Adrenal gland (tissue), 12 donors: Measurements from ENCODE around the gene FOXN3. TPM values are rescaled to one million over a fixed set of nuclear protein-coding genes. Genes with fewer than 3 reads are reported as not detected.
"Not testable (repeated sequence)": the region's sequence is repeated elsewhere in the genome, so short reads cannot be mapped to it uniquely, and the experiment has no call there.

Experiments
- DNase-seq, 7 donors: peaks; one replicate each; pipeline ENCODE4 v3.0.0-alpha.2; 2019 to 2020
- H3K27ac ChIP-seq, 5 donors: fragments of 200-600 bp; sonication (generic) in 4 of 5; 1 replicate in 3 of 5; 2 replicates in 2 of 5; pipeline versions ENCODE4 v1.5.1 to v1.8.0; 2016 to 2020; ENCODE audit warnings: mild to moderate bottlenecking in 1 of 5
- H3K27me3 ChIP-seq: fragments of 200-600 bp; 2 replicates; pipeline ENCODE4 v1.8.0; 2021
- H3K36me3 ChIP-seq, 2 donors: fragments of 200-600 bp; replicated peaks in 1 of 2; 1 replicate in 1 of 2; 2 replicates in 1 of 2; pipeline versions ENCODE4 v1.5.1 to v1.8.0; 2018 to 2022
- H3K4me1 ChIP-seq, 2 donors: fragments of 200-600 bp; replicated peaks in 1 of 2; 1 replicate in 1 of 2; 2 replicates in 1 of 2; pipeline versions ENCODE4 v1.5.1 to v1.8.0; 2018 to 2021
- H3K4me3 ChIP-seq, 4 donors: fragments of 200-600 bp; sonication (generic) in 3 of 4; one replicate each; pipeline ENCODE4 v1.5.1; 2016 to 2018
- H3K9me3 ChIP-seq, 3 donors: fragments of 200-600 bp; sonication (generic) in 1 of 3; replicated peaks in 1 of 3; 1 replicate in 2 of 3; 2 replicates in 1 of 3; pipeline versions ENCODE4 v1.5.1 to v1.8.0; 2016 to 2021
- CTCF ChIP-seq, 6 experiments: fragments of 450-650 bp in 4 of 6; fragments of 200-600 bp in 2 of 6; sonication (generic) in 1 of 6; IDR thresholded peaks; 1 replicate in 5 of 6; 2 replicates in 1 of 6; pipeline versions ENCODE4 v1.5.1 to v1.8.0; 2016 to 2021; ENCODE audit warnings: antibody characterized with exemption in 6 of 6, mild to moderate bottlenecking in 2 of 6, moderate library complexity in 1 of 6
- POLR2A ChIP-seq, 2 donors: fragments of 450-650 bp; IDR thresholded peaks; one replicate each; pipeline ENCODE4 v1.6.1; 2017; ENCODE audit warnings: antibody characterized with exemption in 2 of 2, mild to moderate bottlenecking in 2 of 2, moderate library complexity in 1 of 2
- WGBS, 4 donors: extraction: QIAGEN DNeasy Blood & Tissue Kit in 2 of 4; methylation state at CpG; one replicate each; pipeline versions ENCODE4 v1.1.5 to v1.1.7; 2013 to 2017; 5-methylcytosine and 5-hydroxymethylcytosine counted together
- intact Hi-C, 2 donors: fragments of 100-400 bp; cut with DNase I; formaldehyde crosslinking; loops; one replicate each; pipeline versions ENCODE4 v1.14.1 to v1.15.0; 2022 to 2023
- polyA plus RNA-seq, 3 donors: library from polyadenylated mRNA; stranded (reverse); fragments of 200-250 nt in 2 of 3; fragments of 350-450 nt in 1 of 3; fragmentation: Illumina TruSeq in 1 of 3; extraction: RNeasy Lipid Tissue Mini Kit (QIAGEN cat#74804) in 1 of 3; gene quantifications; one replicate each; pipeline ENCODE4 v1.2.3, GENCODE V29; 2013 to 2014
- total RNA-seq, 9 donors: library from RNA; depleted of rRNA in 4 of 9; stranded (reverse); fragments of >200 nt in 4 of 9; fragments of 120-200 nt in 1 of 9; fragmentation: NEBNext Ultra II Directional in 1 of 9; extraction: Animal tissue kit (Norgen Biotek cat#: 25700) in 1 of 9; gene quantifications; one replicate each; pipeline versions ENCODE4 v1.1.0 to v1.2.4, GENCODE V29; 2013 to 2023
- donor health status: healthy with polysubstance abuse.
- donor health status: Bipolar disorder and iron deficiency.
- donor health status: DM: yes; HTN: yes; CAD: no.
- donor health status: DM: no; HTN: no; CAD: no.
- donor health status: DM: no; HTN: no; CAD: no.
- donor health status: DM: yes; HTN: yes; CAD: no.

FOXN3 gene
- total and polyA plus RNA-seq, 12 donors = 10.7 to 131 (median 96.8) TPM

- intact Hi-C loops = no loop called here
- H3K27ac ChIP-seq = no peak overlapping the region
- H3K4me3 ChIP-seq = no peak overlapping the region
- WGBS, 4 donors = 82 to 89% (median 85%) methylated on average over 5 of the region's 5 CpGs
- H3K36me3 ChIP-seq = no peaks in the 10 kb centered on the region
- no peaks in the 10 kb centered on the region for H3K27me3 ChIP-seq
- no peak for DNase-seq
- H3K9me3 ChIP-seq = no peaks in the 10 kb centered on the region
- TF ChIP-seq CTCF (IDR thresholded peaks at IDR 0.05) (no peak), POLR2A (IDR thresholded peaks at IDR 0.05) (no peak)
- H3K4me1 ChIP-seq = no peaks in the 10 kb centered on the region
Observed at GRCh38 chr14:89117012-89117411, 300.0 kb downstream of the FOXN3 start.

GRCh38 chr14:89114109-89114508, 302.9 kb downstream of the FOXN3 start:
- no peaks in the 10 kb centered on the region for H3K36me3 ChIP-seq
- TF ChIP-seq POLR2A (IDR thresholded peaks at IDR 0.05) (no peak), CTCF (IDR thresholded peaks at IDR 0.05) (no peak)
- H3K4me1 ChIP-seq = no peaks in the 10 kb centered on the region
- no peak overlapping the region for H3K27ac ChIP-seq
- no peaks in the 10 kb centered on the region for H3K27me3 ChIP-seq
- intact Hi-C loops = no loop called here
- no peak overlapping the region for H3K4me3 ChIP-seq
- no peak for DNase-seq
- no peaks in the 10 kb centered on the region for H3K9me3 ChIP-seq

GRCh38 chr14:89112720-89113119, 304.3 kb downstream of the FOXN3 start:
- WGBS, 4 donors = 95 to 97% (median 95%) methylated on average over 17 to 18 of the region's 18 CpGs
- intact Hi-C loops = no loop called here

GRCh38 chr14:89111766-89112543, 305.1 kb downstream of the FOXN3 start:
- H3K4me1 ChIP-seq, H3K27ac ChIP-seq, H3K36me3 ChIP-seq, intact Hi-C loops, H3K27me3 ChIP-seq, DNase-seq, H3K9me3 ChIP-seq, H3K4me3 ChIP-seq: not testable (repeated sequence)
- WGBS, 4 donors = 61 to 87% (median 73%) methylated on average over 6 to 25 of the region's 25 CpGs

More at GRCh38 chr14:89112720-89113119, 304.3 kb downstream of the FOXN3 start:
- Histone ChIP-seq H3K36me3 (no peaks in the 10 kb centered on the region), H3K4me3 (no peak overlapping the region), H3K4me1 (no peaks in the 10 kb centered on the region), H3K27me3 (no peaks in the 10 kb centered on the region), H3K9me3 (no peaks in the 10 kb centered on the region), H3K27ac (no peak overlapping the region)
- TF ChIP-seq CTCF (IDR thresholded peaks at IDR 0.05) = no peak
- no peak for TF ChIP-seq POLR2A (IDR thresholded peaks at IDR 0.05)
- DNase-seq = no peak

- H3K4me1 ChIP-seq, H3K27ac ChIP-seq, H3K36me3 ChIP-seq, DNase-seq, H3K4me3 ChIP-seq, H3K9me3 ChIP-seq, H3K27me3 ChIP-seq, intact Hi-C loops: not testable (repeated sequence)
- WGBS, 4 donors = 93 to 98% (median 96%) methylated on average over 7 to 11 of the region's 13 CpGs
Observed at GRCh38 chr14:89111232-89111631, 305.8 kb downstream of the FOXN3 start.
